HEK293T (cell line): ENCODE measurements around the gene KCNQ5.

Experiments
- ARNT ChIP-seq: fragments of 450-650 bp; IDR thresholded peaks from 2 replicates; pipeline ENCODE4 v1.6.1; 2017; ENCODE audit warnings: mild to moderate bottlenecking
- BHLHE40 ChIP-seq: fragments of 450-650 bp; IDR thresholded peaks from 2 replicates; pipeline ENCODE4 v1.6.1; 2016; ENCODE audit warnings: mild to moderate bottlenecking, moderate library complexity, borderline replicate concordance
- FOXA1 ChIP-seq: fragments of 450-650 bp; IDR thresholded peaks from 2 replicates; pipeline ENCODE4 v1.6.1; 2016; ENCODE audit warnings: mild to moderate bottlenecking
- HDGF ChIP-seq: fragments of 450-650 bp; IDR thresholded peaks from 2 replicates; pipeline ENCODE4 v1.6.1; 2017; ENCODE audit warnings: antibody characterized with exemption, borderline replicate concordance
- L3MBTL2 ChIP-seq: fragments of 450-650 bp; conservative IDR thresholded peaks from 2 replicates; pipeline ENCODE4 v1.6.1; 2016; ENCODE audit warnings: mild to moderate bottlenecking
- TARDBP ChIP-seq: fragments of 450-650 bp; IDR thresholded peaks from 2 replicates; pipeline ENCODE4 v1.6.1; 2016

GRCh38 chr6:73054958-73055357 is 433.1 kb downstream of the KCNQ5 start:
- TF ChIP-seq HDGF (no peak), TARDBP (no peak), FOXA1 (no peak), BHLHE40 (no peak), ARNT (no peak), L3MBTL2 (no peak)
